WTC11 (cell line): ENCODE results near the gene SLIT3.

ENCODE experiments used
- CREB1 ChIP-seq: sonication (generic); formaldehyde crosslinking; IDR thresholded peaks from 2 replicates; pipeline ENCODE4 v1.8.0; 2023; ENCODE audit warnings: mild to moderate bottlenecking, missing genetic modification reagents
- HMGA2 ChIP-seq: fragments of 250-450 bp; sonication (Bioruptor Pico); IDR thresholded peaks from 2 replicates; pipeline ENCODE4 v1.4.0; 2021; ENCODE audit warnings: mild to moderate bottlenecking, moderate library complexity
- KAT7 ChIP-seq: sonication (generic); formaldehyde crosslinking; IDR thresholded peaks from 2 replicates; pipeline ENCODE4 v1.8.1; 2023; ENCODE audit warnings: missing genetic modification reagents, mild to moderate bottlenecking, borderline replicate concordance
- NR2C2 ChIP-seq: sonication (generic); formaldehyde crosslinking; IDR thresholded peaks from 2 replicates; pipeline ENCODE4 v1.8.0; 2022; ENCODE audit warnings: mild to moderate bottlenecking, missing genetic modification reagents
- RELA ChIP-seq: sonication (generic); formaldehyde crosslinking; IDR thresholded peaks from 2 replicates; pipeline ENCODE4 v1.8.1; 2022; ENCODE audit warnings: missing genetic modification reagents, mild to moderate bottlenecking, borderline replicate concordance
- TEAD4 ChIP-seq: sonication (generic); formaldehyde crosslinking; IDR thresholded peaks from 2 replicates; pipeline ENCODE4 v1.8.0; 2022; ENCODE audit warnings: mild to moderate bottlenecking, missing genetic modification reagents
- ZNF138 ChIP-seq: sonication (generic); formaldehyde crosslinking; conservative IDR thresholded peaks from 2 replicates; pipeline ENCODE4 v1.8.1; 2022; ENCODE audit warnings: mild to moderate bottlenecking, moderate library complexity, missing genetic modification reagents
- ZNF423 ChIP-seq: fragments of 250-450 bp; sonication (Bioruptor Pico); IDR thresholded peaks from 2 replicates; pipeline ENCODE4 v2.1.2; 2022; ENCODE audit warnings: mild to moderate bottlenecking, moderate library complexity
- TF ChIP-seq, protein P1 (sequence below): fragments of 200-600 bp; IDR thresholded peaks from 2 replicates; pipeline ENCODE4 v1.8.0; 2022; ENCODE audit warnings: antibody characterized with exemption
- TF ChIP-seq, protein P2 (sequence below): sonication (generic); formaldehyde crosslinking; IDR thresholded peaks from 2 replicates; pipeline ENCODE4 v1.8.0; 2022; ENCODE audit warnings: mild to moderate bottlenecking, missing genetic modification reagents

DNA sequence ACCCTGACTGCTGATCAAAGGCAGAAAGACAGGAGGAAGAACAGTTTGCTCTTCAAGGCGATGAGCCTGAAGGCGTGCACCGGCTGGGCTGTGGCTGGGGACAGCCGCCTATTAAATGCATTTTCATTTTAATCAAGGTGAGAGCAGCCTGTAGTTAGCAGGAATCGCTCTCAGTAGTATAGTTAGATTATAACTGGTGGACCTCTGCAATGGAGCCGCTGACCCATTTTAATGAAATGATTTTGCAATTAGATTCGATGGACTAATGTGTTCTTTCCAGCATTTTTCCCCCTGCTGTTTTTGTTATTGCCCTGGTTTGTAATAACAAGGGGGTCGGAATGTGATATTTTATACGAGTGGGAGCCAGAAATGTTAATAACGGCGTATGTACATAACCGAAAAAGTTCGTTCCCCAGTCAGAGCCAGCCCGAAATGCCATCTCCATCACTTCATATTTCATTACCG is 535.8 kb downstream of the SLIT3 start:
- TF ChIP-seq HMGA2 (CRISPR knock-in tag): no peak
- TF ChIP-seq, protein P1, sequence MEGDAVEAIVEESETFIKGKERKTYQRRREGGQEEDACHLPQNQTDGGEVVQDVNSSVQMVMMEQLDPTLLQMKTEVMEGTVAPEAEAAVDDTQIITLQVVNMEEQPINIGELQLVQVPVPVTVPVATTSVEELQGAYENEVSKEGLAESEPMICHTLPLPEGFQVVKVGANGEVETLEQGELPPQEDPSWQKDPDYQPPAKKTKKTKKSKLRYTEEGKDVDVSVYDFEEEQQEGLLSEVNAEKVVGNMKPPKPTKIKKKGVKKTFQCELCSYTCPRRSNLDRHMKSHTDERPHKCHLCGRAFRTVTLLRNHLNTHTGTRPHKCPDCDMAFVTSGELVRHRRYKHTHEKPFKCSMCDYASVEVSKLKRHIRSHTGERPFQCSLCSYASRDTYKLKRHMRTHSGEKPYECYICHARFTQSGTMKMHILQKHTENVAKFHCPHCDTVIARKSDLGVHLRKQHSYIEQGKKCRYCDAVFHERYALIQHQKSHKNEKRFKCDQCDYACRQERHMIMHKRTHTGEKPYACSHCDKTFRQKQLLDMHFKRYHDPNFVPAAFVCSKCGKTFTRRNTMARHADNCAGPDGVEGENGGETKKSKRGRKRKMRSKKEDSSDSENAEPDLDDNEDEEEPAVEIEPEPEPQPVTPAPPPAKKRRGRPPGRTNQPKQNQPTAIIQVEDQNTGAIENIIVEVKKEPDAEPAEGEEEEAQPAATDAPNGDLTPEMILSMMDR: no peak
- no peak for TF ChIP-seq RELA (CRISPR knock-in tag)
- TF ChIP-seq CREB1 (CRISPR knock-in tag): no peak
- no peak for TF ChIP-seq KAT7 (CRISPR knock-in tag)
- no peak for TF ChIP-seq TEAD4 (CRISPR knock-in tag)
- TF ChIP-seq, protein P2, sequence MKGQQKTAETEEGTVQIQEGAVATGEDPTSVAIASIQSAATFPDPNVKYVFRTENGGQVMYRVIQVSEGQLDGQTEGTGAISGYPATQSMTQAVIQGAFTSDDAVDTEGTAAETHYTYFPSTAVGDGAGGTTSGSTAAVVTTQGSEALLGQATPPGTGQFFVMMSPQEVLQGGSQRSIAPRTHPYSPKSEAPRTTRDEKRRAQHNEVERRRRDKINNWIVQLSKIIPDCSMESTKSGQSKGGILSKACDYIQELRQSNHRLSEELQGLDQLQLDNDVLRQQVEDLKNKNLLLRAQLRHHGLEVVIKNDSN (CRISPR knock-in tag): no peak
- no peak for TF ChIP-seq ZNF423
- no peak for TF ChIP-seq ZNF138
- no peak for TF ChIP-seq NR2C2 (CRISPR knock-in tag)
